Measurements from ENCODE around the gene TLR7.

DNA sequence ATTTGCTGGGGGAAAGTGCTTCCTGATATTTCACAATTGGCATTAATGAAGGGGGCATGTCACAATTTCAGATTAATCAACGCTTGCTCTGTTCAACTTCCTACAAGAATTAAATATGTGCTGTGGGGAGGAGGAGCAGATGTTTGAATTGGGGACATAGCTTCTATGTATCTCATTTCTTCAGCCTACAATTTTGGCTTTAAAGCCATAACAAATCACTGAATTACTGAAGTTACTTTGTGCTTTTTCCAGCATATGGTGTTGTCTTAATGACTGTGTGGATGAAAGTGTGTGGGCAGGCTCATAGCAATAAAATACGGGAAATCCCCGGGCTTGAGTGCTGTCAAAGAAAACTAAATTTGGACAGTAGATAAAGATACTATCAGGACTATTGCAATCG, 813 bp downstream of the TLR7 start:
- TF ChIP-seq POLR2AphosphoS5 (IDR thresholded peaks at IDR 0.05; ENCODE audit: low read depth, low read length) (no peak), POLR2A (IDR thresholded peaks at IDR 0.05; ENCODE audit: low read depth, low read length) (no peak; the same call in 1 of the 2 replicates)
